NCI-H748 (cell line): ENCODE data around the gene HBD.
"Not testable (repeated sequence)": the region's sequence is repeated elsewhere in the genome, so short reads cannot be mapped to it uniquely, and the experiment has no call there.

Source experiments
- DNase-seq: peaks from one replicate; lab custom pipeline; 2025; ENCODE audit not compliant: unreplicated experiment; lab: John Stamatoyannopoulos, UW

The HBD gene

GRCh38 chr11:5234381-5234834, at the start of gene HBD:
TSS of gene HBD (minus strand) at chr11:5234483. CDS start at chr11:5234433, 50 bp downstream.
- DNase-seq: no peak

GRCh38 chr11:5283882-5284281, 49.6 kb upstream of the HBD start:
- DNase-seq: no peak

- no peak for DNase-seq
Observed at GRCh38 chr11:5283086-5283485, 48.8 kb upstream of the HBD start.

- DNase-seq: no peak
Observed at GRCh38 chr11:5282628-5283027, 48.3 kb upstream of the HBD start.

GRCh38 chr11:5281596-5281995, 47.3 kb upstream of the HBD start:
- no peak for DNase-seq

GRCh38 chr11:5280582-5281102, 46.4 kb upstream of the HBD start:
- peak; percentile 24 for DNase-seq

GRCh38 chr11:5279471-5280090, 45.3 kb upstream of the HBD start:
- DNase-seq: no peak

GRCh38 chr11:5277807-5278382, 43.6 kb upstream of the HBD start:
- DNase-seq: no peak

- no peak for DNase-seq
Observed at GRCh38 chr11:5276697-5277096, 42.4 kb upstream of the HBD start.

GRCh38 chr11:5275369-5276110, 41.3 kb upstream of the HBD start:
- DNase-seq: no peak

- no peak for DNase-seq
Observed at GRCh38 chr11:5274395-5274794, 40.1 kb upstream of the HBD start.

GRCh38 chr11:5272395-5273017, 38.2 kb upstream of the HBD start:
- no peak for DNase-seq

GRCh38 chr11:5269715-5270147, 35.4 kb upstream of the HBD start, which contains the start of gene HBE1:
TSS of gene HBE1 (minus strand) at chr11:5269945. CDS start at chr11:5269890, 55 bp downstream.
- no peak for DNase-seq

- no peak for DNase-seq
Observed at GRCh38 chr11:5267033-5267563, 32.8 kb upstream of the HBD start.

GRCh38 chr11:5266609-5267008, 32.3 kb upstream of the HBD start:
- no peak for DNase-seq

GRCh38 chr11:5265832-5266231, 31.5 kb upstream of the HBD start:
- no peak for DNase-seq

GRCh38 chr11:5258543-5259262, 24.4 kb upstream of the HBD start:
- no peak for DNase-seq

- no peak for DNase-seq
Observed at GRCh38 chr11:5257296-5257695, 23.0 kb upstream of the HBD start.

- not testable (repeated sequence) for DNase-seq
Observed at GRCh38 chr11:5254646-5255413, 20.5 kb upstream of the HBD start, which contains the start of gene HBG2. TSS of gene HBG2 (minus strand) at chr11:5254781. CDS start at chr11:5254728, 53 bp downstream.

GRCh38 chr11:5254023-5254422, 19.7 kb upstream of the HBD start:
- DNase-seq: not testable (repeated sequence)
